ENCODE results near the gene KRT2.

GRCh38 chr12:52674433-52674775 is 22.4 kb upstream of the KRT2 start:
- TF ChIP-seq CTCF (conservative IDR thresholded peaks at IDR 0.05) (no peak), ZFX (IDR thresholded peaks at IDR 0.05) (no peak)
